ENCODE results near the gene COQ6.
"Not testable (repeated sequence)": the region's sequence is repeated elsewhere in the genome, so short reads cannot be mapped to it uniquely, and the experiment has no call there.

COQ6 gene

DNA sequence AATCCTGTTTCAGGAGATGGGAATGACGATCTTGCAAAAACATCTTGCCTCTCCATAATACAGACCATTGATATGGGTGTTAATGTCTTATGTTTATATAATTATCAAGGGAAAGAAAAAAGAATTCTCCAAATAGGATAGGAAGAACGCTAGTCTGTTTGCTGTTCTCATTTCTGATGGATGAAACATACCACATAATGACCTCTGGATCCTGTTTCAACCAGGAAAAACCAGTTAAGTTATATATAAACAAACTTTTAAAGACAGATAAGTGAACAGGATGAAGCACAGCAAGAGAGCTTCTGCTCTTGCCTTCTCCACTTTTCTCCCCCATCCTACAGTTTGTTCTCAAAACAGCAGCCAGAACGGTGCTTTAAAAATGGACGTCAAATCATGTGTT is 27.8 kb downstream of the COQ6 start:
- no peak for DNase-seq (ENCODE audit: low read depth in 3 of 3)

DNA sequence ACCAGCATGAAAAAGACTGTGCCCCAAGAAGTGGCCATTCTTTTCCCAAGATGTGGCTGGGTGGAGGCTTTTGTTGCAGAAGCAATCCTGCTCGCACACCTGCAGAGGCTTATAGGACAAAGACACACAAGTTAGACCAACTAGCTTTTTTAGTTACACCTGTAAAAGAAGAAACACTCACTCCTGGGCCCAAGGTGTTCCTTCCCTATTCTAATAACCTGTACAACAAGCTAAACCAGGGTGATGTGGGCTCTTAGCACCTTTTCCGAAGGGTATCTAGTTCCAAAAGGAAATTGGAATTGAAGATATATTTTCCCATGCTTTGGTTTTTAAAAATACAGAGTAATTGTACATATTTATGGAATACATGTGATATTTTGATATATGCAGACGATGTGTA is 38.0 kb downstream of the COQ6 start:
- DNase-seq (ENCODE audit: low read depth in 3 of 3), result no peak

- DNase-seq (ENCODE audit: low read depth in 3 of 3), result not testable (repeated sequence)
Measured at GRCh38 chr14:73988656-73989055, 38.6 kb downstream of the COQ6 start.

GRCh38 chr14:73991092-73991491 is 41.0 kb downstream of the COQ6 start:
- DNase-seq (ENCODE audit: low read depth in 3 of 3), result no peak

GRCh38 chr14:73994926-73995325 is 44.8 kb downstream of the COQ6 start:
- not testable (repeated sequence) for DNase-seq (ENCODE audit: low read depth in 3 of 3)

- no peak for DNase-seq (ENCODE audit: low read depth in 3 of 3)
Measured at GRCh38 chr14:73995977-73996378, 45.9 kb downstream of the COQ6 start.

GRCh38 chr14:73996731-73997107 is 46.6 kb downstream of the COQ6 start:
- no peak for DNase-seq (ENCODE audit: low read depth in 3 of 3)

DNA sequence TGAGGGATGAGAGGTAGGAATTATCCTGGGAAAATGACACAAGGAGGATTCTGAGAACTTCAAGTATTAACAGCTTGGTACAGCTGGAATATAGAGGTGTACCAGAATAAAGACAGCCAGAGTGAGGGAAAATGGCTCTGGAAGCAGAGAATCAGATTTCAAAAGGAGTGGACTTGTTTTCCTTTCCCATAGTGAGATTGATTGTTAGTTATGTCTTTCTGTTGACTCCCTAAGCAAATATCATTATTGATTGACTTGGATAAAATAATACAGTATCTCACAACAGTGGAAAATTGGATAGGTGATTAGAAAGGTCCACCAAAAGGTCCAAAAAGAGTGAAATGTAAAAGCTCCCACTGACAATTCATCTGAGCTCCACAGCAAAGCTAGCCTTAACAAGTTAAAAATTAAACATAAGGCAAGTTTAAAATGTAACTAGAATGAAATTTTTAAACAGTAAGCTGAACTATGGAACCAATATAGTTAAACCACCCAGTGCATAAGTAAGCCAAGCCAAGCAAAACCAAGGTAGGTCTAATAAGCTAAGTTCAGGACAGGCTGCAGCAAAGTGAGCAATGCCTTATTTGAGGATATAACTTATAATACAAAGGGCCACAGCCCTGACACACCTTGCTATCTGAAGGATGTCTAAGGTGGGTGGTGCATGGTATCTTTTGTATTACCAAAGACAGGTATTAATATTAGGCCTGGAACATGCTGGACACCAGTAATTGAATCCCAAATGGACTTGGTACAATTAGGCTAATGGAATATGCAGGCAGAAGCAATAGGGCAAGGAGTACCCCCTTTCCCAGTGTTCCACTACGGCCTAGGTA is 47.2 kb downstream of the COQ6 start:
- DNase-seq (ENCODE audit: low read depth in 3 of 3), result no peak

- DNase-seq (ENCODE audit: low read depth in 3 of 3), result no peak
Measured at GRCh38 chr14:73997944-73998447, 47.9 kb downstream of the COQ6 start.

GRCh38 chr14:73998726-73999125 is 48.6 kb downstream of the COQ6 start:
- no peak for DNase-seq (ENCODE audit: low read depth in 3 of 3)

DNA sequence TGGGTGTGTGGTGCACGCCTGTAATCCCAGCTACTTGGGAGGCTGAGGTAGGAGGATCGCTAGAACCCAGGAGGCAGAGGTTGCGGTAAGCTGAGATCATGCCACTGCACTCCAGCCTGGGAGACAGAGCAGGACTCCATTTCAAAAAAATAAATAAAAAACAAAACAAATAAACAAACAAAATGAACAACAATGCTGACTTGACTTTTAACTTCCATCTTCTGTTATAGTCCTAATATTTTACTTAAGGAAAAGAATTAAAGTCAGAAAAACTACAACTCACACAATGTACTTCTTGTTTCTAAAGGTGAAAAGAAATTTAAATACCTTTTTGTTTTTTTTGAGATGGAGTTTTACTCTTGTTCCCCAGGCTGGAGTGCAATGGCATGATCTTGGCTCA is 55.6 kb downstream of the COQ6 start:
- not testable (repeated sequence) for DNase-seq (ENCODE audit: low read depth in 3 of 3)

DNA sequence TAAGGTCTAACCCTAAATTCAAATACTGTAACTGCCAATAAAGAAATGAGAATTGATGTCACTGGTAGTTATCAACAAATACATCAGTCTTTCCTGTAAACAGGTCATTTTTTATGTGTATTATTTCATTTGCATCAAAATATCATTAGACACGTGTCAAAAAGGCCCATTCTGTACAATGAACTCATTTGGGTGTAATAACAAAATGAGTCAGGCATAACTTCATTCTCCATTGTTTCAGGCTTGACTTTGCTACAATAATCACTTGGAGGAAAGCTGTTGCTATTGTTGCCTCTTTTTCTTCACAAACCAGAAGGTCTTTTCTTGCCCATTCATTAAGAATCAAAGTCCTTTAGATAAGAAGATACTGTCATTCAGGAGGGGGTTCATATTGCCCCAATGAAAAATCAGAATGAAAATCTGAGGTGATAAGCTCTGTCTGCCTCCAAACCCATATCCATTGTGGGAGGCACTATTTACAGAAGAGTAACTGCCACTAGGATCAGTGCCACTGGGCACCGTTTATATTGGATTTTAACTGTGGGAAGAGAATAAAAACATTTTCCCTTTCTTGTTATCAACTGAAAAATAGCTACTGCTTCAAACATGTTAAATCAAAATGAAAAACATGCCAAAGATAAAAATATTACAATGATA is 58.9 kb downstream of the COQ6 start:
- DNase-seq (ENCODE audit: low read depth in 3 of 3), result no peak
